Dermis blood vessel endothelial cell (primary cell): ENCODE measurements around the gene ANKLE1. TPM values are rescaled to one million over a fixed set of nuclear protein-coding genes. Genes with fewer than 3 reads are reported as not detected.
"Not testable (repeated sequence)": the region's sequence is repeated elsewhere in the genome, so short reads cannot be mapped to it uniquely, and the experiment has no call there.

ENCODE experiments used
- DNase-seq: peaks from one replicate; pipeline ENCODE4 v3.0.0; 2010
- total RNA-seq: library from RNA; depleted of rRNA; stranded (reverse); fragments of >200 nt; gene quantifications from 2 replicates; pipeline ENCODE4 v1.2.3, GENCODE V29; 2014

ANKLE1 gene
- total RNA-seq, 1 donor from 2014 or later: 0.68 TPM

DNA sequence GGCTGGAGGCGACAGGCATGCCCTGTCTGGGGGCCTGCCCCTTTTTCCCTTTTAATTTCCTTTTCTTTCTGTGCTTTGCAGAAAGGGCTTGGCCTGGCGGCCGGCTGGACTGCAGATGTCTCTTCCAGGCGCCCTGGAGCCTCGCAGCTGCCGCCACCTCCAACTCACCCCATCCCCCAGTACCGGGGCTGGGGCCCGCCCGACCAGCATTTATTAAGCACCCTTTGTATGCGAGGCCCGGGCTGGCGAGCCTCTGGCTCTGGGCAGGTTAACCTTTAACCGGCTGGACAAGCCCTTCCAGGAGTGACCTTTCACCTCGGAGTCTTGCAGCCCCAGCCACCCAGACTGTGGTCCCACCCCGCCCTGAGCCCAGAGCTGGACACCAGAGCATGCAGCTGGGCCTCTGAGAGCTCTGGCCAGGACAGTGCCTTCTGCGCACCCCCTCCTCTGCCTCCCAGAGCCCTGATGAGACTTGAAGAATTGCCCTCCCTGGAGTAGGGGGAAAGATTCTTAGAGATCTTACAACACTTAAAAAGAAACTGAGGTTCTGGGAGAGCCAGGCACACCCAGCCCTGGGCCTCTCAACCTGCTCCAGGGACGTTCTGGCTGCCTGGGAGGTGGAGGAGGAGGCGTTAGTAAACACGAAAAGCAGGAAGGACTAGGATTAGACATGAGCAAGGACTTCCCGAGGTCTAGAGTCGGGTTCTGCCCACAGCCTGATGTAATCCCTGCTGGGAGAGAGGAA, 34.8 kb upstream of the ANKLE1 start:
- peak; percentile 41 for DNase-seq

DNA sequence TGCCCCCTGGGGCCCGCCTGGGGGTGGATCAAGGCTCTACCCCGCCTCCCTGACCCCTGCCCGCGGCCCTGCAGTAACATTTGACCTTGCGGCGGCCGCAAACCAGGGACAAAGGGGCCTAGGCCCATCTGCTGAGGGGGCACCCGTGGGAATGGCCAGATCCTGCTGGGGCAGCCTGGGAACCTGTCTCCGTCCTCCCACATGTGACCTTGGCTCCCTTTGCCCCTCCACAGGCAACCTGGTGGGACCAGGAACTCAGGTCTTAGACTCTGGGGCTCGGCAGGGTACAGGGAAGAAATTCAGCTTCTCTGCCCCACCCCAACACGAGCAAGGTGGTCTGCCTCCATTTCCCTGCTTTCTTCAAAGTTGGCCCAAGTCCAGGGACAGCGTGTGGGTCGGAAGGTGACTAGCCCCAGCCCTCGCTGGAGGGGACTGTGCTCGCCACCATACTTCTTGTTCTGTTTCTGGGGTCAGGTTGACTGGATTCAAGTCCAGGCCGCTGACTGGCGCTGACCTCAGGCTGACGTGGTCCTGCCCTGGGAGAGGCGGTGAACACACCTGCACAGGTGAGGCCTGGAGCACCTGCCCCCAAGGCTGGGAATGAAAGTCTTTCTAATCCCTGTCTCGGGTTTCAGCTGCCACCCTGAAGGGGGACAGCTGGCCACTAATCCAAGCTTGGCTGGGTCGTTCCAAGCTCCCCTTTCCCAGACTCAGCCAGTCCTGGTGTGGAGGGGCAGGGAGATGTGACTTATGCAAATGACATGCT, 33.5 kb upstream of the ANKLE1 start:
- DNase-seq: no peak

DNA sequence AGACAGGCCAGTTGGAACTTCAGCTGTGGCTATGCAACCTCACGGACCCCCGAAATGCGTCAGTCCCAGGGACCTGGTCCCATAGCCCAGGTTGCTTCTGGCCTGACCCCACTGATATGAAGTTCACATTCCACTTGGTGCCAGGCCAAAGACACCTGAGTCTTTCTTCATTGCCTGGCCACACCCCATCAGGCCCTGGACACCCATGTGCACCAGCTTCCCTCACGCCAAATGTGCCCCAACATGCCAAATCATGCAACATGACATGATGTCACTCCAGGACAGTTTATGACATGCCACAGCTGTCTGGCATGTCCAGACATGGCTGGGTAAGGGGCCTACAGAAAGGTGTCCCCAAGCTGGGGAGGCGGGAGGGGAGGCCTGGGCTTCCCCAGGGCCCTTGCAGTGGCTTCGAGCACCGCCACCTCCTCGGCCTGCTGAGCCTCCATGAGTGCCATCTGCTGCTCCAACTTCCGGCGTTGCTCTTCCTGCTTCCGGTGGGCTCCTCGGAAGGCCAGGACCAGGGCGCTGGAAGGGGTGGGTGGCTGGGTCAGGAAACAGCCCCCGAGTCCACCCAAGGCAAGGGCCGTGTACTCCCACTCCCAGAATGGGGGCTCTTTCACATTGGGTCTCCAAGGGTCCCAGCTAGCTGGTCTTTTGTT, 31.7 kb upstream of the ANKLE1 start:
- DNase-seq: no peak

DNA sequence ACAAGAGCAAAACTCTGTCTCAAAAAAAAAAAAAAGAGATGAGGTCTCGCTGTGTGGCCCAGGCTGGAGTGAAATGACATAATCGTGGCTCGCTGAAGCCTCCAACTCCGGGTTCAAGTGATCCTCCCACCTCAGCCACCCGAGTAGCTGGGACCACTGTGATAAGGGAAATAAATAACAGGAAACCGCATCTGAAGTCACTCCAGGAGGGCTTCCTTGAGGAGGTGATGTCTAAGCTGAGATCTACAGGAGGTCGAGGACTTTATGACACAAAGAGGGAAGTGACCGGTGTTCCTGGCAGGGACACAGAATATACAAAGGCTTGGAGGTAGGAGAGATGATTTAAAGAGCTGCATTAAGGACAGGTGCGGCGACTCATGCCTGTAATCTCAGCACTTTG, 27.1 kb upstream of the ANKLE1 start:
- DNase-seq: no peak

DNA sequence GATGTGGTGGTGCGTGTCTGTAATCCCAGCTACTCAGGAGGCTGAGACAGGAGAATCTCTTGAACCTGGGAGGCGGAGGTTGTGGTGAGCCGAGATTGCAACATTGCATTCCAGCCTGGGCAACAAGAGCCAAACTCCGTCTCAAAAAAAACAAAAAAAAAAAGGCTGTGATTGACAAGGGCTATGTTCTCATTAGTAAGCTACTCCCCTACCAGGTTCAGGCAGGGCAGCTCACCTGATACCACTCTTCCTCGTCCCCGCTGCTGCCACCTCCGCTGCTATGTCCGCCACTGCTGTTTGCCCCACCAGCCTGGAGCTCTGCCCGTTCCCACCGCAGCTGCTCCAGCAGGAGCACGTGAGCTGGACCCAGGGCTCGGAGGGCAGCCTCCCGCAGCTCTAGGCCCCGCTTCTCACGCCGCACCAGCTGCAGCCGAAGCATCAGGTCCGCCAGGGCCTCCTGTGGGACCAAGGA, 26.5 kb upstream of the ANKLE1 start:
- DNase-seq: no peak

DNA sequence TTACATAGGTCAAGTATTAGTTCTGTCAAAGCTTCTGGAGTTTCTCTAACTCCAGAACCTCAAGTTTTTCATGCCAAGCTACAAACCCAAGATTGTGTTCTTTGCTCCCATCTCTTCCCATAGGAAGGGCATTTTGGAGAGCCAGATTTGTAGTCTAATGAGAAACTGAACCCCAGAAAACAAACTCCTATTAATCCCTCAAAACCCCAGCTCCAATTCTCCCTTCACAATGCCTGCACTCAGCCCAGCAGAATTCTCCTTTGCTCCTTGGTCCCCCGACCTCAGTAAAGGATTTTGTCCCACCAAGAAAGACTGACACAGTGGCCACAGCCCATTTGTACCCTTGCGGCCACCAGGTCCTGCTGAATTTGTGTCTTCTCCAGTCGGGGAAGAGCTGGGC, 25.6 kb upstream of the ANKLE1 start:
- no peak for DNase-seq

DNA sequence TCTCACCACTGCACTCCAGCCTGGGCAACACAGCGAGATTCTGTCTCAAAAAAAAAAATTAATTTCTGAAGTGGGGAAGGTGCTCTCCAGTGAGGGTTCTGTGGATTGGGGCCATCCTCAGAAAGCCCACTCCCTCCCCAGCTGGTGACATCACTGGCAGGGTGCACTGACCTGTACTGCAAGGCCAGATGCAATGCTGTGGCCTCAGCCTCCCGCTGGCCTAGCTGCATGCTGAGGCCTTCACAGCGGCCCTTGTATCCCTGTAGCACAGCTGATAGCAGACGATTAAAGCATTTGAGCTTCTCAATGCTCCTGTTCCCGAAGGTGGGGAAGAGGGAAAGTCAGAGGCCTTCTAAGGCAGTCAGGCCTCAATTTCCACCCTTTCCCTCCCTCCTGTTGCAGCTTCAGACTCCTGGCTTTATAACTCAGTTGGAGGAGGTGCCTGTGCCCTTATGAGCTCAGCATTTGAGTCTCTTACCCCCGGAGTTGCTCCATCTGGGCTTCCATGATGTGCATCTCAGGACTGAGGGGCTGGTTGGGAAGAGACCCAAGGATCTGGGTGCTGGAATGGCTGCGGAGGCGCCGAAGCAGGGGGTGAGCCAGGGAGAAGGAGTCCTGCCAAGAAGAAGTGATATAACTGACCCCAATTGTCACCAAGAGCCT, 22.5 kb upstream of the ANKLE1 start:
- no peak for DNase-seq

DNA sequence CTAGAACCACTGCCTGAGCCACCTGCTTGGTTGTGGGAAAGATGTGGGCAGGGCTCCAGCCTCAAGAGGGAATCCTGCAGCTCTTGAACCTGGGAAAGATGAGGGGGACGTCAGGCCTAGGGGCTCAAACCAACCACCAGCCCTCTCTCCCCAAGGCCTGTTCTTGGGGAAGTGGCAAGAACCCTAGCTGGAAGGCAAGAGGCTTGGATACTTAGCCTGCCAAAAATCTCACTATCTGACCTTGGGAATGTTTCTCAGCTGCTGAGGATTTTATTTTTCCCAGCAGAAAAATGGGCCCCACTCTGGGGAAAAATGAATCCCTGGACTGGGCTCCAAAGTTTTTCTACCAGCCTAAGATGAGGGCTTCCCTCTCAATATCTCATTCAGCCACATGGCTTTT, 21.8 kb upstream of the ANKLE1 start:
- DNase-seq: no peak

DNA sequence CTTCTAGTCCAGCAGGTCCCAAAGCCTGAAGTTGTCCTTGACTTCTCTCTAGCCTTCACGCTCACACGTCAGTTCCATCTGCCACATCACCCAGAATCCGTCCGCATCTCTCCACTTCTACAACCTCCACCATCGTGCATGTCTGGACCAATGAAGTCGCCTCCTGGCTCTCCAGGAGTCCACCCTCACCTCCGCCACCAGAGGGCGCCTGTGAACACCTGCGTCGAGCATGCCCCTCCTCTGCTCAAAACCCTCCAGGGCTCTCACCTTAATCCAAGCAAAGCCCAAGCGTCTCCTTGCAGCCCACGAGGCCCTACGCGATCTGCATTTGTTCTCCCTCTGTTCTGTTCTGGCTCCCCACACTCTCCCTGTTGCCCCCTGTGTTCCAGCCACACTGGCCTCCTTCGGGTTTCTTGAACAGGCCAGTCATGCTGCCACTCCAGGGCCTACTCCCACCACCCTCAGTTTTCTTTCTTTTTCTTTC, 20.8 kb upstream of the ANKLE1 start:
- peak; percentile 92 for DNase-seq

DNA sequence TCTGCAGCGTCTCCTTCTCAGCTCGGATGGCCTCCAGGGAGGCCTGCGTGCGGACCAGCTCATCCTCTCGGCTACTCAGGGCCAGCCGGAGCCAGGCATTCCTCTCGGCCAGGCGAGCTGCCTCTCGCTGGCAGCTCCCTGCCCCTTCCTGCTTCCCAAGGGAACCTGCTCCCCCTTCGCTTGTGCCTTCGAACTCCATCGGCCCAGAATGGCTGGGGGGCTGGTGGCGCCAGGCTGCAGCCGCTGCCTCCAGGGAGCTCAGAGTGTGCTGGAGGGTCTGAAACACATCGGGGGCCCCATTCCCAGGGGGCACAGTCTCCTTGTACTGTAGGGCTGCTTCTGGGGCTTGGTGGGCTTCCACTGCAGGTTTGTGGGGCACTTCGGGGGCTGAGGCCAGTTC, 19.1 kb upstream of the ANKLE1 start:
- DNase-seq: no peak

DNA sequence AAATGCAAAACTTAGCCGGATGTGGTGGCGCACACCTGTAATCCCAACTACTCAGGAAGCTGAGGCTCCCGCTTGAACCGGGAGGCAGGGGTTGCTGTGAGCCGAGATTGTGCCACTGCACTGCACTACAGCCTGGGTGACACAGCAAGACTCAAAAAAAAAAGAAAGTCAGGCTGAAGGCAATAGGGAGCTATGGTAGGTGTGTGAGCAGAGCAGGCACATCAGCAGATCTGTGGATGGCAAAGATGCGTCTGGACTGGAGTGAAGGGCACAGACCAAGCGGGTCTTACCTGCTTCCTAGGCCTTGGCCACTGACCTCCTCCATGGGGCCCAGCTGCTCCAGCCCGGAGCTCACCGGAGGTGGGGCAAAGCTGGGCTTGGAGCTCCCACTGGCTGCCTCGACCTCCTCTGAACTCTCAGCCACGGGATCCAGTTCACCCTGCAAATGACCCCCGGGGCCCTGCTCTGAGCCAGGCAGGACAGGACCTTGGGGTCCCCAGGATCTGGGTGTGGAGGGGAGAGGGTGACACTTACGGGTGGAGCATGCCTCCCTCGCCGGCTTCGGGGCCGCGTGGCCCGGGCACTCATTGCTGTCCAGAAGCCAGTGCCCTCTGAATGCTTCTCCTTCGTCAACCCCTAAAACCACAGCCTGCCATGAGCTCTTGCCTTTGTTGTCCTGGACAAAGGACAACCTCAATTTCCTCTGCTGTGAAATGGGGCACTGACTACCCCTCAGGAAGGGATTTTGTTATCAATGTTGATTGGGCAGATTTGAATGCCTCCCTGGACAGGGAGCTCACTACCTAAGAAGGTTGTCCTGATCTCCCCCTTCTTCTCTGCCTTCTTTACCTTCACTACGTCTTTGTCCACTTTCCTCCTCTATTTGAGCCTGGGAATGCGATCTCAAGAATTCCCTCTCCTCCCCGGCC, 17.7 kb upstream of the ANKLE1 start:
- DNase-seq: no peak

DNA sequence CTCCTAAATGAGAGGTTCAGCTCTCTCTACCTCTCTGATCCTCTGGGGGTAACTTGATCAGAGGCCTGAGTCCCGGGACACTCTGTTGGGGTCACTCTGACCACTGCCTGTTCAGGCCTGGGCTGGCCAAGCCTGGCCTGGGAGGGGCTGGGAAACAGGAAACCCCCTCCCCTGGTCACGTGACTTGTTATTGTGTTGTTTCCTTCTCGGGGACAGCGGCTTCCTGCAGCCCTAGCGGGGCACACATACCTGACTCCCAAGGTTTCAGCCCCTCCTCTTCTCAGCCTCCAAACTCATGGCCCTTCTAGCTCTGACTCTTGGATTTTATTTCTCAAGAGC, 17.1 kb upstream of the ANKLE1 start, which contains the start of gene USHBP1:
USHBP1 (minus strand) TSS at position 105 of the 339 bp plus-strand sequence. CDS start 446 bp downstream, outside the sequence.
- DNase-seq: peak; percentile 91

DNA sequence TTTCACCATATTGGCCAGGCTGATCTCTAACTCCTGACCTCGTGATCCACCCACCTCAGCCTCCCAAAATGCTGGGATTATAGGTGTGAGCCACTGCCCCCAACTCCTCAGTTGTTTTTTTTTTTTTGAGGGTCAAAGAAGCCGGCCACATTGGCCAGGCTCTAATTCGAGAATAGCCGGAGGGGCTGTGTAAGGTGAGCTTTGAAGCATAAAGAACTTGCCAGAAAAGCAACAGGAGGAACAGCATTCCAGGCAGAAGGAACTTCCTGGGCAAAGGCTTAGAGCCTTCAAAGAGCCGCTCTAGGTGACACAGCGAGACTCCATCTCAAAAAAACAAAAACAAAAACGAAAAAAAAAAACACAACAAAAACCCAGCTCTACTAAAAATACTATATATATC, 15.7 kb upstream of the ANKLE1 start:
- no peak for DNase-seq

DNA sequence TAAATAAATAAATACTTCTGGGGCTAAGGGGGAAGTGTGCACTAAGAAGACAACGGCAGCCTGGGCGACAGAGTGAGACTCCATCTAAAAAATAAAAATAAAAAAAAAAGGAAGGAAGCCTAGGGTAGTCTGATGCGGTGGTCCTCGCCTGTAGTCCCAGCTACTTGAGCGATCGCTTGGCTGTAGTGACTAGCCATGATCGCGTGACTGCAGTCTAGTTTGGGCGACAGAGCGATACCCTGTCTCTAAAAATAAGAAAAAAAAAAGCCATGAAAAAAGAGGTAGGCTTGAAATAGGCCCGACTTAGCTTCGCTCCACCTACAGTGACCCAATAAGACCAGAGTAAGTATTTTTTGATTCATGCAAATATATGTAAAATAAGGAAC, 15.1 kb upstream of the ANKLE1 start:
- no peak for DNase-seq

DNA sequence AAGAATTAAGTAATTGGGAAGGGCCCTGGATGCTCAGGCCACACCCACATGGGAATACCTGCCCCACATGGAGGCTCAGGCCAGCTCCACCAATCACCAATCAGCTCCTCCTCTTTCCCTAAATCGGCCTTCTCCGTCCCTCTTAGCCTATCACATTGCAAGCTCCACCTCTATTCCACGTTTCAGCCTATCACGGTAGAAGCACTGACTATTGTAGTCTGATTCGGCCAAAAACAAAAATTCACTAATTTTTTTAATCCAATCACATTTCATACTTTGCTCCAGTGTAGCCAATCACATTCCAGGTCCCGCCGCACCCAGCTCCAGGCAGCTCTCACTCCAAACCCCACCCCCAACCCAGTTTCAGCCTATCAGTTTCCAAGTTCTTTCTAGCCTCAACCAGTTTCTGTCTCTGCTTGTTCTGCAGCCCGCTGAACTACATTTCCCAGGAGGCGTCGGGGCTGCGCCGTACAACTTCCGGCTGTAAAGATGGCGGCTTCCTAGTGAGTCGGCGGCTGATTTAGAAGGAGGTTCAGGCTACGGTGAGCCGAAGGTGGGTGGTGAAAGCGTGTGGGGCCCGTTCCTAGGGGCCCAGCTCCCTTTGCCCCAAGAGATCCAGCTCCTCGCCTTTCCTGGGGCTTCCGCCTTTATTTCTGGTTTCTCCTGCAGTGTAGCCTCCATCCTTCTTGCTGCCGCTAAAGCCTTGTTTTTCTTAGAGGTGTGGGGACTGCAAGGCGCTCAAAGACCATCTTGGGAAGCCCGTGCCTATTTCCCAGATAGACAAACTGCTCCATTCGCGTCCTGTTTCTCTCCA, 14.5 kb upstream of the ANKLE1 start, which contains the start of gene BABAM1:
BABAM1 (plus strand) TSS at position 469 of the 814 bp plus-strand sequence. CDS start 1,364 bp downstream, outside the sequence.
- DNase-seq: peak; percentile 100

DNA sequence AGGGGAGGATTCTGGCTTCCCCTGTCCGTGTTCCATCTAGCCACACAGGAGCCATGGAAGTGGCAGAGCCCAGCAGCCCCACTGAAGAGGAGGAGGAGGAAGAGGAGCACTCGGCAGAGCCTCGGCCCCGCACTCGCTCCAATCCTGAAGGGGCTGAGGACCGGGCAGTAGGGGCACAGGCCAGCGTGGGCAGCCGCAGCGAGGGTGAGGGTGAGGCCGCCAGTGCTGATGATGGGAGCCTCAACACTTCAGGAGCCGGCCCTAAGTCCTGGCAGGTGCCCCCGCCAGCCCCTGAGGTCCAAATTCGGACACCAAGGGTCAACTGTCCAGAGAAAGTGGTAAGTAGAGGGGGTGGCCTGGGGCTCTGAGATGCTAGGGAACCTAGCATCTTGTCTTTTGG, 12.9 kb upstream of the ANKLE1 start:
- DNase-seq: no peak

DNA sequence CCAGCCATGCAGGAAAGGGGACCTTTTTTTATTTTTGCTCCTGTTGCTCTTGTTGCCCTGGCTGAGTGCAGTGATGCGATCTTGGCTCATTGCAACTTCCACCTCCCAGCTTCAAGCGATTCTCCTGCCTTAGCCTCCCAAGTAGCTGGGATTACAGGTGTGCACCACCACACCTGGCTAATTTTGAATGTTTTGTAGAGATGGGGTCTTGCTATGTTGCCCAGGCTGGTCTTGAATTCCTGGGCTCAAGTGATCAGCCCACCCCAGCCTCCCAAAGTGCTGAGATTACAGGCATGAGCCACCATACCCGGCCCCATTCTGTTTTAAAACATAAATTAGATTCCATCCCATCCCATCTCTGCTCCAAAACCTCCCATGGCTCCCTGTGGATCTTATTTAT, 6.8 kb upstream of the ANKLE1 start:
- not testable (repeated sequence) for DNase-seq

DNA sequence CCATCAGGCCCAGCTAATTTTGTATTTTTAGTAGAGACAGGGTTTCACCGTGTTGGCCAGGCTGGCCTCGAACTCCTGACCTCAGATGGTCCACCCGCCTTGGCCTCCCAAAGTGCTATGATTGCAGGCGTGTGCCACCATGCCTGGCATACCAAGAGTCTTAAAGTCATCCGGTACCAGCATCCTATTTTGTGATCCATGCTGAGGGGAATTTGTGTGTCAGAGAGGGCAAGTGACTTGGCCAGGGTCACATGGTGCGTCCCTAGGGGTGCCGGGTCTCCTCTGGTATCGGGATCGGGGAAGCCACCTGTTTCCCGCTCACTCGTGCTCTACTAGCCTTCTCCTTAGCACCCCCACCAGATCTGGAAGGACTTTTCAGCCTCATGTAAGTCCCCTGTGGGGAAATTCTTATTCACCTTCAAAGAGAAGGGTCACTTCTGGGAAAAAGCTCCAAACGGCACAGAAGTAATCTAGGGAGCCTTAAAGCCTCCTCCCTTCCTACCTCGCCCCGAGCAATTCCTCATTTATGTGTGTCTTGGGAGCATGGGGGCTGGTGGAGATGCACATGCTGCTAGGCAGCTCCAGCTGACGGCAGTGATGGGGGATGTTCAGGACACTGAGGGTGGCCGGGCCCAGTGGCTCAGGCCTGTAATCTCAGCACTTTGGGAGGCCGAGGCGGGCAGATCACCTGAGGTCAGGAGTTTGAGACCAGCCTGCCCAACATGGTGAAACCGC, 6.1 kb upstream of the ANKLE1 start:
- DNase-seq: no peak

DNA sequence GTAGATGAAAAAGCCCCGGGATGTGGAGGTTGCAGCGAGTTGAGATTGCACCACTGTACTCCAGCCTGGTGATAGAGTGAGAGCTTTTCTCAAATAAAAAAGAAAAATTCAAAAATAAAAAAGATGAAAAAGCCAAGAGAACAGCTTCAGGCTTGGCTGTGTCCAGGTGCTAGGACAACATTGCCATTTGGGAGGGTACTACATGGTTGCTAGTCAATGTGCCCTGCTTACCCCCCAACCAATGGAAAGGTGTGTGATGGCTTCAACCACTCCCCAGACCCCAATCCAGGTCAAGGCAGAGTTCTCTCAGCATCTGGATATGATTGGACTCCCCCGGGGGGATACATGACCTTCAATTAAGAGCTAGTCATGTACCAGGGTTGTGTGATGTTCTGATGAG, 2.3 kb upstream of the ANKLE1 start:
- no peak for DNase-seq
